Spleen (tissue), 11 donors: Measurements from ENCODE around the gene HNRNPA2B1. TPM values are rescaled to one million over a fixed set of nuclear protein-coding genes. Genes with fewer than 3 reads are reported as not detected.

Source experiments
- DNase-seq: peaks from one replicate; pipeline ENCODE4 v3.0.0-alpha.2; 2020
- H3K27ac ChIP-seq, 8 donors: fragments of 200-600 bp; sonication (generic) in 7 of 8; 1 replicate in 4 of 8; 2 replicates in 4 of 8; pipeline versions ENCODE4 v1.5.0 to v1.8.0; 2016 to 2021; ENCODE audit warnings: inconsistent platforms in 4 of 8, mild to moderate bottlenecking in 4 of 8, moderate library complexity in 1 of 8
- H3K27me3 ChIP-seq, 7 donors: fragments of 200-600 bp; sonication (generic) in 6 of 7; replicated peaks in 1 of 7; 1 replicate in 4 of 7; 2 replicates in 3 of 7; pipeline versions ENCODE4 v1.5.0 to v1.8.0; 2016 to 2021; ENCODE audit warnings: inconsistent platforms in 3 of 7, mild to moderate bottlenecking in 1 of 7
- H3K36me3 ChIP-seq, 6 donors: fragments of 200-600 bp; sonication (generic) in 5 of 6; 1 replicate in 4 of 6; 2 replicates in 2 of 6; pipeline versions ENCODE4 v1.5.0 to v1.8.0; 2016 to 2021; ENCODE audit warnings: inconsistent platforms in 2 of 6
- H3K4me1 ChIP-seq, 6 donors: fragments of 200-600 bp; sonication (generic) in 5 of 6; 1 replicate in 3 of 6; 2 replicates in 3 of 6; pipeline versions ENCODE4 v1.5.0 to v1.8.0; 2016 to 2021; ENCODE audit warnings: inconsistent platforms in 3 of 6
- H3K4me3 ChIP-seq, 8 donors: fragments of 200-600 bp; sonication (generic) in 7 of 8; 1 replicate in 4 of 8; 2 replicates in 4 of 8; pipeline versions ENCODE4 v1.5.0 to v1.8.0; 2016 to 2021; ENCODE audit warnings: inconsistent platforms in 4 of 8, mild to moderate bottlenecking in 4 of 8, moderate library complexity in 2 of 8
- H3K9me3 ChIP-seq, 8 donors: fragments of 200-600 bp; sonication (generic) in 7 of 8; 1 replicate in 4 of 8; 2 replicates in 4 of 8; pipeline versions ENCODE4 v1.5.0 to v1.8.0; 2016 to 2021; ENCODE audit warnings: inconsistent platforms in 4 of 8
- POLR2A ChIP-seq, 3 donors: fragments of 450-650 bp; IDR thresholded peaks; one replicate each; pipeline ENCODE4 v1.5.1; 2017; ENCODE audit warnings: antibody characterized with exemption in 3 of 3, mild to moderate bottlenecking in 1 of 3
- POLR2AphosphoS5 ChIP-seq, 3 donors: sonication (generic); formaldehyde crosslinking; IDR thresholded peaks; one replicate each; pipeline ENCODE4 v1.5.1; 2017; ENCODE audit warnings: antibody characterized with exemption in 3 of 3
- WGBS, 5 donors: extraction: QIAGEN DNeasy Blood & Tissue Kit in 3 of 5; methylation state at CpG; one replicate each; pipeline versions ENCODE4 v1.1.5 to v1.1.7; 2013 to 2018; 5-methylcytosine and 5-hydroxymethylcytosine counted together
- intact Hi-C: fragments of 100-400 bp; cut with DNase I; formaldehyde crosslinking; loops from one replicate; pipeline ENCODE4 v1.15.0; 2023; ENCODE audit warnings: low total_unique reads
- polyA plus RNA-seq, 3 donors: library from polyadenylated mRNA; stranded (reverse); fragments of 200-250 nt; gene quantifications; one replicate each; pipeline ENCODE4 v1.2.1, GENCODE V29; 2013
- total RNA-seq, 7 donors: library from RNA; depleted of rRNA in 3 of 7; stranded (reverse); fragments of >200 nt in 3 of 7; fragmentation: NEBNext Ultra II Directional in 4 of 7; extraction: Animal tissue kit (Norgen Biotek cat#: 25700) in 4 of 7; gene quantifications; one replicate each; pipeline versions ENCODE4 v1.1.0 to v1.2.1, GENCODE V29; 2016 to 2021
- TF ChIP-seq, protein P1 (sequence below), 11 experiments: fragments of 200-600 bp in 7 of 11; fragments of 450-650 bp in 4 of 11; sonication (generic) in 4 of 11; IDR thresholded peaks in 8 of 11; conservative IDR thresholded peaks in 3 of 11; 1 replicate in 7 of 11; 2 replicates in 4 of 11; pipeline versions ENCODE4 v1.4.0 to v1.8.0; 2016 to 2021; ENCODE audit warnings: antibody characterized with exemption in 11 of 11, inconsistent platforms in 4 of 11, mild to moderate bottlenecking in 1 of 11
- donor health status: healthy with polysubstance abuse.
- donor health status: DM: no; HTN: no; CAD: no; lungs with moderate emphysema.
- donor health status: DM: no; HTN: no; CAD: no.
- donor health status: Bipolar disorder and iron deficiency.
- donor health status: healthy.
- donor health status: DM: no; HTN: no; CAD: no.
- donor health status: DM: yes; HTN: yes; CAD: no.

HNRNPA2B1 gene
- total and polyA plus RNA-seq, 10 donors: 267 to 690 (median 458) TPM

DNA sequence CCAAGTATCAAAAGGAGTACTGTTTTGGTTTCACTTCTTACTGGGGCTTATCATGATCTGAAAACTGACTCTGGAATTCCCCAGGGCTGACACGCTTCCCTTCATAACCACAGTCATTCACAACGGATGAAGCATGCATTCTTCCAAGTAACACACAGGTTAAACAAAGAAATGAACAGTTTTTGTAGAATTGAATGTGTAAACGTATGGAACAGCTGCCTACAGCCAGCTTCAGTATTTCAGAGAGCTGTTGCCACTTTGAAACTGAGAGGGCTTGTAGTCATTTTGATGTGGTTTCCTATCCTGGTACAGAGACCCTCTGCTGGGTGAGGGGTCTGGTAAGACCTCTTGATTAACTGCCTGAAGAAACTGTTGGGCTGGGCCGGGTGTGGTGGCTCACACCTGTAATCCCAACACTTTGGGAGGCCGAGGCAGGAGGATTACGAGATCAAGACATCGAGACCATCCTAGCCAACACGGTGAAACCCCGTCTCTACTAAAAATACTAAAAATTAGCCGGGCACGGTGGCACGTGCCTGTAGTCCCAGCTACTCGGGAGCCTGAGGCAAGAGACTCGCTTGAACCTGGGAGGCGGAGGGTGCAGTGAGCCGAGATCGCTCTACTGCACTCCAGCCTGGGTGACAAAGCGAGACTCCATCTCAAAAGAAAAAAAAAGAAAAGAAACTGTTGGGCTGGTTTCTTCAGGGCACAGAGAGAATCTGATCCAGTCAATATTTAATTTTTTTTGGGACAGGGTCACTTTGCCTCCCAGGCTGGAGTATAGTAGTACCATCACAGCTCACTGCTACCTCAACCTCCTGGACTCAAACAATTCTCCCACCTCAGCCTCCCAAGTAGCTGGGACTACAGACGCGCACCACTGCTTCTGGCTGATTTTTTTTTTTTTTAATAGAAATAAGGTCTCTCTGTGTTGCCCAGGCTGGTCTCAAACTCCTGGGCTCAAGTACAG, 43.8 kb downstream of the HNRNPA2B1 start:
- WGBS, 5 donors: 57 to 63% (median 59%) methylated on average over 20 of the region's 20 CpGs
- Histone ChIP-seq H3K4me3 (peak overlapping the region in 5 of 8 donors; percentile 0 to 58 (median 19)), H3K27ac (peak overlapping the region; percentile 37 to 89 (median 73)), H3K9me3 (no peaks in the 10 kb centered on the region), H3K36me3 (no peaks in the 10 kb centered on the region), H3K27me3 (peaks cover 0 to 10% (median 0%) of the 10 kb centered on the region in 7 donors), H3K4me1 (peaks cover 16 to 65% (median 57%) of the 10 kb centered on the region in 6 donors)
- no peak for TF ChIP-seq POLR2A (IDR thresholded peaks at IDR 0.05)
- no peak for TF ChIP-seq POLR2AphosphoS5 (IDR thresholded peaks at IDR 0.05)
- TF ChIP-seq, protein P1, sequence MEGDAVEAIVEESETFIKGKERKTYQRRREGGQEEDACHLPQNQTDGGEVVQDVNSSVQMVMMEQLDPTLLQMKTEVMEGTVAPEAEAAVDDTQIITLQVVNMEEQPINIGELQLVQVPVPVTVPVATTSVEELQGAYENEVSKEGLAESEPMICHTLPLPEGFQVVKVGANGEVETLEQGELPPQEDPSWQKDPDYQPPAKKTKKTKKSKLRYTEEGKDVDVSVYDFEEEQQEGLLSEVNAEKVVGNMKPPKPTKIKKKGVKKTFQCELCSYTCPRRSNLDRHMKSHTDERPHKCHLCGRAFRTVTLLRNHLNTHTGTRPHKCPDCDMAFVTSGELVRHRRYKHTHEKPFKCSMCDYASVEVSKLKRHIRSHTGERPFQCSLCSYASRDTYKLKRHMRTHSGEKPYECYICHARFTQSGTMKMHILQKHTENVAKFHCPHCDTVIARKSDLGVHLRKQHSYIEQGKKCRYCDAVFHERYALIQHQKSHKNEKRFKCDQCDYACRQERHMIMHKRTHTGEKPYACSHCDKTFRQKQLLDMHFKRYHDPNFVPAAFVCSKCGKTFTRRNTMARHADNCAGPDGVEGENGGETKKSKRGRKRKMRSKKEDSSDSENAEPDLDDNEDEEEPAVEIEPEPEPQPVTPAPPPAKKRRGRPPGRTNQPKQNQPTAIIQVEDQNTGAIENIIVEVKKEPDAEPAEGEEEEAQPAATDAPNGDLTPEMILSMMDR (IDR thresholded peaks at IDR 0.05 in 8 of 11, conservative IDR thresholded peaks at IDR 0.05 in 3 of 11): no peak
- intact Hi-C loops: no loop called here
- DNase-seq: no peak

DNA sequence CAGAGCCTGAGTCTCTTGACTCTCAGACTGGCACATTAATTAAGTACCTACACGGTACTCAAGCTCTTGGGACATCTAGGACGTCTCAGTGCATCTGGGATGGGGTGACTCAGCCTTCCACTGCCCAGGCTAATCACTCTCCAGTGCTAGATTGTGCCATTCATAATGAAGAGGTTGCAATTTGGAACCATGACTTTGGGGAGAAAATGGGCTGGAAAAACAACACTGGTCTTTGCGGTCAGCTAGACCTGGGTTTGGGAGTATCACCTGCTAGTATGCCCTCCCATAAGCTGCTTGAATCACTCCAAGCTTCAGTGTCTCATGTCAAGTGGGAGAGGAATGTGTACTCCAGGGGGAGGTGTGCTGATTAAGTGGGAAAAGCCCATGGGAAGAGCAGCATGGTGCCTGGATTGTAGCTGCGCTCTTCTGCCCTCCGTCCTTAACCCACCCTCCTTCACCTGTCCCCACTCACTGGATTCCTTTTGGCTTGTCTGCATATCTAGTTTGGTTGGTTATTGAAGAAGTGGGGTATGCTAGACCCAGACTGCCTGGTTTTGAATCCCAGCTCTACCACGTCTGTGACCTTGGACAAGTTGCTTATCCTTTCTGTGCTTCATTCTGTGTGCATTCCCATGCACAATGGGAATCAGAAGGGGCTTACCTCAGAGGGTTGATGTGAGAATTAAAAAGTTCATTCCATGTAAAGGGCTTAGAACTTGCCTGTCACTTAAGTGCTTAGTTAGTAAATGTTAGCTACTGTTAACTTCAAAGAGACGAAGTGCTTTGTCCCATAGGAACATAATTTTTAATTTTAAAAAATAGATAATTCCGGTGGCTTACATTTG, 44.8 kb downstream of the HNRNPA2B1 start:
- Histone ChIP-seq H3K27me3 (peaks cover 0 to 10% (median 0%) of the 10 kb centered on the region in 7 donors), H3K36me3 (no peaks in the 10 kb centered on the region), H3K9me3 (no peaks in the 10 kb centered on the region), H3K4me1 (peaks cover 16 to 74% (median 66%) of the 10 kb centered on the region in 6 donors), H3K4me3 (peak overlapping the region in 5 of 8 donors; percentile 0 to 58 (median 19)), H3K27ac (peak overlapping the region in 7 of 8 donors; percentile 44 to 89 (median 77))
- intact Hi-C loops: no loop called here
- 50 to 63% (median 56%) methylated on average over 8 of the region's 8 CpGs for WGBS, 5 donors
- TF ChIP-seq POLR2A (IDR thresholded peaks at IDR 0.05) (no peak), POLR2AphosphoS5 (IDR thresholded peaks at IDR 0.05) (no peak)
- TF ChIP-seq, protein P1 (IDR thresholded peaks at IDR 0.05 in 8 of 11, conservative IDR thresholded peaks at IDR 0.05 in 3 of 11): no peak
- DNase-seq: no peak

DNA sequence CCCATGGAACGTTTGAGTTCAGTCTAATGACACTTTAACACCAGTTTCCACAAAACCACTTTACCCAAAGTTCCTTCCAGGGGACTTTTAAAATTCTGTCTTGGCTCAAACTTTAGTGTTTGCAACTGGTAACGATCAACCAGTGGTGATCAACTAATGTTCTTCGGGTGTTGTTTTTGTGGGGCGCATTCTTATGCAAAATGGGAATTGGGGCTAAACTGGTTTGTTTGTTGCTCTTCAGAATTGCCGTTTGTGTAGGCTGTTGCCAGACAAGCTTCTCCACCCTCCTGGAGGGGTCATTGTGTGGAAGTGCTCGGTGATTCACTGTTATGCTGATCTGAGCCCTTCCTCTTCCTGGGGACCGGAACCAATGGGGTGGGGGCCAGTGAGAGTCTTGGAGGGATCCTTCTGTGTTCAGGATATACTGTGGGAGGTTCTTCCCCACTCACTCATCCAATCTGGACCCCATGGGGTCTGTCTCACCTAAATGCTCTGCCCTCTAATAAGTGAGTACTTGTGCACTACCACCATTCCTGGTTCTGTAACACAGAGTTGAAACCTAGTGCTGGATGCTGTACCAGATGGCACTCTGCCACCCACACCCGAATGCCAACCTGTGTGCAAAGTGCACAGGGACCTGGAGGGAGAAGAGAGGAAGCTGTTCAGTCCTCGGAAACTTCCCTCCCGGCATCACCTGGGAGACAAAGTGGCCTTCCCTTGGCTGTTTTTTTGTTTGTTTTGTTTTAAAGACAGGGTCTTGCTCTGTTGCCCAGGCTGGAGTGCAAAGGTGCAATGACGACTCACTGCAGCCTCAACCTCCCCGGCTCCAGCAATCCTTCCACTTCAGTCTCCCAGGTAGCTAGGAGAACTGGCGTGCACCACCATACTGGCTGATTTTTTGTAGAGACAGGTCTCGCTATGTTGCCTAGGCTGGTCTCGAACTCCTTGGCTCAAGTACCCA, 46.4 kb downstream of the HNRNPA2B1 start:
- Histone ChIP-seq H3K27ac (peak overlapping the region in 5 of 8 donors; percentile 70 to 89 (median 75)), H3K4me3 (peak overlapping the region in 6 of 8 donors; percentile 63 to 96 (median 76)), H3K27me3 (peaks cover 0 to 10% (median 0%) of the 10 kb centered on the region in 7 donors), H3K9me3 (no peaks in the 10 kb centered on the region), H3K36me3 (no peaks in the 10 kb centered on the region), H3K4me1 (peaks cover 16 to 75% (median 66%) of the 10 kb centered on the region in 6 donors)
- intact Hi-C loops: no loop called here
- WGBS, 5 donors: 61 to 74% (median 64%) methylated on average over 15 of the region's 15 CpGs
- TF ChIP-seq POLR2AphosphoS5 (IDR thresholded peaks at IDR 0.05) (peak in 1 of 3 donors; percentile 75), POLR2A (IDR thresholded peaks at IDR 0.05) (no peak)
- no peak for DNase-seq
